HEK293 (cell line): Measurements from ENCODE around the gene THRSP.

Source experiments
- CTCF ChIA-PET: fragments of 350-600 bp; formaldehyde crosslinking; extraction: SDS; loops from one replicate; lab custom pipeline; 2021; ENCODE audit warnings: antibody characterized with exemption; lab: Yijun Ruan, JAX
- POLR2A ChIA-PET: fragments of 300-600 bp; formaldehyde crosslinking; extraction: SDS; loops from one replicate; lab custom pipeline; 2020; ENCODE audit warnings: antibody characterized with exemption, inconsistent platforms; lab: Yijun Ruan, JAX
- H3K27ac ChIP-seq: fragments of 200-500 bp; sonication (Bioruptor generic); 2 replicates; pipeline ENCODE4 v1.5.1; 2014; ENCODE audit warnings: low read depth, low read length, control low read depth, inconsistent platforms; ENCODE audit errors: extremely low read depth
- H3K36me3 ChIP-seq, 2 experiments: fragments of 200-500 bp in 1 of 2; sonication (Bioruptor generic) in 1 of 2; 1 replicate in 1 of 2; 2 replicates in 1 of 2; pipeline ENCODE4 v1.5.1; 2014 to 2017; ENCODE audit warnings: inconsistent platforms in 2 of 2, low read length in 2 of 2; ENCODE audit not compliant: control insufficient read depth in 2 of 2, insufficient read depth in 1 of 2
- H3K4me1 ChIP-seq: fragments of 200-500 bp; sonication (Bioruptor generic); 2 replicates; pipeline ENCODE4 v1.5.1; 2014; ENCODE audit warnings: mild to moderate bottlenecking, low read length, inconsistent platforms; ENCODE audit not compliant: control insufficient read depth, insufficient read depth
- H3K4me3 ChIP-seq: 2 replicates; pipeline ENCODE4 v1.5.1; 2011; ENCODE audit warnings: low read depth, mild to moderate bottlenecking, control low read depth, low read length, moderate library complexity
- H3K9me3 ChIP-seq: fragments of 200-500 bp; sonication (Bioruptor generic); 2 replicates; pipeline ENCODE4 v1.5.1; 2014; ENCODE audit warnings: low read depth, low read length, inconsistent platforms; ENCODE audit not compliant: control insufficient read depth, insufficient read depth
- BCL11B ChIP-seq: fragments of 450-650 bp; formaldehyde crosslinking; IDR thresholded peaks from 2 replicates; pipeline ENCODE4 v1.5.1; 2016; ENCODE audit warnings: low read depth, missing biosample characterization, missing genetic modification characterization
- GFI1B ChIP-seq: fragments of 450-650 bp; formaldehyde crosslinking; IDR thresholded peaks from 2 replicates; pipeline ENCODE4 v1.5.1; 2016; ENCODE audit warnings: missing biosample characterization, missing genetic modification characterization
- HOXD13 ChIP-seq: sonication (generic); formaldehyde crosslinking; IDR thresholded peaks from 2 replicates; pipeline ENCODE4 v1.8.0; 2022; ENCODE audit warnings: missing genetic modification reagents, borderline replicate concordance
- INSM2 ChIP-seq: fragments of 450-650 bp; formaldehyde crosslinking; IDR thresholded peaks from 2 replicates; pipeline ENCODE4 v1.5.1; 2016; ENCODE audit warnings: missing biosample characterization, missing genetic modification characterization
- ZBTB17 ChIP-seq: fragments of 450-650 bp; formaldehyde crosslinking; IDR thresholded peaks from 2 replicates; pipeline ENCODE4 v1.5.1; 2016; ENCODE audit warnings: missing biosample characterization, missing genetic modification characterization
- ZBTB7A ChIP-seq: fragments of 450-650 bp; formaldehyde crosslinking; IDR thresholded peaks from 2 replicates; pipeline ENCODE4 v1.5.1; 2016; ENCODE audit warnings: low read depth, missing biosample characterization, missing genetic modification characterization
- ZFP69B ChIP-seq: fragments of 450-650 bp; formaldehyde crosslinking; IDR thresholded peaks from 2 replicates; pipeline ENCODE4 v1.5.1; 2016; ENCODE audit warnings: missing biosample characterization, missing genetic modification characterization
- ZNF10 ChIP-seq: fragments of 450-650 bp; formaldehyde crosslinking; IDR thresholded peaks from 2 replicates; pipeline ENCODE4 v1.5.1; 2017; ENCODE audit warnings: missing biosample characterization, missing genetic modification characterization
- ZNF112 ChIP-seq: fragments of 450-650 bp; formaldehyde crosslinking; IDR thresholded peaks from 2 replicates; pipeline ENCODE4 v1.5.0; 2017; ENCODE audit warnings: missing biosample characterization, missing genetic modification characterization
- ZNF132 ChIP-seq: fragments of 450-650 bp; formaldehyde crosslinking; IDR thresholded peaks from 2 replicates; pipeline ENCODE4 v1.5.1; 2017; ENCODE audit warnings: missing biosample characterization, missing genetic modification characterization, borderline replicate concordance
- ZNF175 ChIP-seq: fragments of 450-650 bp; formaldehyde crosslinking; IDR thresholded peaks from 2 replicates; pipeline ENCODE4 v1.5.1; 2016; ENCODE audit warnings: missing biosample characterization, missing genetic modification characterization
- ZNF184 ChIP-seq: fragments of 450-650 bp; IDR thresholded peaks from 2 replicates; pipeline ENCODE4 v1.5.1; 2018; ENCODE audit warnings: missing biosample characterization, mild to moderate bottlenecking, missing genetic modification characterization
- ZNF341 ChIP-seq: fragments of 450-650 bp; formaldehyde crosslinking; IDR thresholded peaks from 2 replicates; pipeline ENCODE4; 2016; ENCODE audit warnings: low read depth, missing biosample characterization, missing genetic modification characterization
- ZNF391 ChIP-seq: fragments of 450-650 bp; formaldehyde crosslinking; IDR thresholded peaks from 2 replicates; pipeline ENCODE4 v1.5.1; 2016; ENCODE audit warnings: low read depth, missing biosample characterization, missing genetic modification characterization, borderline replicate concordance
- ZNF426 ChIP-seq: fragments of 450-650 bp; formaldehyde crosslinking; IDR thresholded peaks from 2 replicates; pipeline ENCODE4 v1.5.1; 2017; ENCODE audit warnings: missing biosample characterization, missing genetic modification characterization, mild to moderate bottlenecking, inconsistent platforms, moderate library complexity
- ZNF488 ChIP-seq: fragments of 450-650 bp; formaldehyde crosslinking; IDR thresholded peaks from 2 replicates; pipeline ENCODE4 v1.5.1; 2016; ENCODE audit warnings: missing biosample characterization, missing genetic modification characterization
- ZNF518A ChIP-seq: fragments of 450-650 bp; formaldehyde crosslinking; conservative IDR thresholded peaks from 2 replicates; pipeline ENCODE4 v1.5.1; 2016; ENCODE audit warnings: low read depth, missing biosample characterization, missing genetic modification characterization
- ZNF530 ChIP-seq: fragments of 450-650 bp; formaldehyde crosslinking; IDR thresholded peaks from 2 replicates; pipeline ENCODE4 v1.5.1; 2016; ENCODE audit warnings: low read depth, missing biosample characterization, missing genetic modification characterization
- ZNF544 ChIP-seq: fragments of 450-650 bp; formaldehyde crosslinking; IDR thresholded peaks from 2 replicates; pipeline ENCODE4 v1.5.0; 2017; ENCODE audit warnings: missing biosample characterization, missing genetic modification characterization
- ZNF555 ChIP-seq: fragments of 450-650 bp; formaldehyde crosslinking; conservative IDR thresholded peaks from 2 replicates; pipeline ENCODE4 v1.5.1; 2017; ENCODE audit warnings: missing biosample characterization, mild to moderate bottlenecking, missing genetic modification characterization, inconsistent platforms
- ZNF560 ChIP-seq: fragments of 450-650 bp; formaldehyde crosslinking; IDR thresholded peaks from 2 replicates; pipeline ENCODE4 v1.5.1; 2017; ENCODE audit warnings: missing biosample characterization, missing genetic modification characterization, borderline replicate concordance
- ZNF571 ChIP-seq: fragments of 450-650 bp; formaldehyde crosslinking; IDR thresholded peaks from 2 replicates; pipeline ENCODE4 v1.5.0; 2017; ENCODE audit warnings: missing biosample characterization, missing genetic modification characterization
- ZNF654 ChIP-seq: fragments of 450-650 bp; formaldehyde crosslinking; IDR thresholded peaks from 2 replicates; pipeline ENCODE4 v1.5.1; 2016; ENCODE audit warnings: low read depth, missing biosample characterization, missing genetic modification characterization
- ZNF664 ChIP-seq: fragments of 450-650 bp; formaldehyde crosslinking; IDR thresholded peaks from 2 replicates; pipeline ENCODE4 v1.5.1; 2016; ENCODE audit warnings: missing biosample characterization, missing genetic modification characterization
- ZNF701 ChIP-seq: fragments of 450-650 bp; formaldehyde crosslinking; IDR thresholded peaks from 2 replicates; pipeline ENCODE4 v1.5.1; 2016; ENCODE audit warnings: missing biosample characterization, missing genetic modification characterization
- ZNF777 ChIP-seq: fragments of 450-650 bp; formaldehyde crosslinking; IDR thresholded peaks from 2 replicates; pipeline ENCODE4 v1.5.1; 2017; ENCODE audit warnings: missing biosample characterization, missing genetic modification characterization, borderline replicate concordance
- ZNF785 ChIP-seq: fragments of 450-650 bp; formaldehyde crosslinking; IDR thresholded peaks from 2 replicates; pipeline ENCODE4 v1.5.1; 2016; ENCODE audit warnings: missing biosample characterization, missing genetic modification characterization
- ZNF791 ChIP-seq: fragments of 450-650 bp; formaldehyde crosslinking; IDR thresholded peaks from 2 replicates; pipeline ENCODE4 v1.5.1; 2016; ENCODE audit warnings: missing biosample characterization, missing genetic modification characterization
- ZSCAN4 ChIP-seq: fragments of 450-650 bp; formaldehyde crosslinking; IDR thresholded peaks from 2 replicates; pipeline ENCODE4 v1.5.1; 2017; ENCODE audit warnings: missing biosample characterization, missing genetic modification characterization

The THRSP gene

GRCh38 chr11:78110351-78110750 is 46.7 kb downstream of the THRSP start:
- Histone ChIP-seq H3K27ac (no peak overlapping the region), H3K4me1 (no peaks in the 10 kb centered on the region), H3K4me3 (no peak overlapping the region), H3K36me3 (peaks cover 11 to 69% of the 10 kb centered on the region in 2 experiments), H3K9me3 (no peaks in the 10 kb centered on the region)
- TF ChIP-seq ZNF391 (tag by site-specific recombination): no peak
- TF ChIP-seq ZNF654 (tag by site-specific recombination): no peak
- TF ChIP-seq ZFP69B: no peak
- no peak for TF ChIP-seq ZNF112
- TF ChIP-seq ZNF132 (tag by site-specific recombination): no peak
- no peak for TF ChIP-seq ZNF785 (tag by site-specific recombination)
- no peak for TF ChIP-seq ZNF664 (tag by site-specific recombination)
- TF ChIP-seq GFI1B: no peak
- TF ChIP-seq ZNF518A (tag by site-specific recombination): no peak
- TF ChIP-seq ZNF175 (tag by site-specific recombination): no peak
- TF ChIP-seq ZNF571 (tag by site-specific recombination): no peak
- ChIA-PET CTCF (no interaction called here), POLR2A (no interaction called here)

- peaks cover 11 to 68% of the 10 kb centered on the region in 2 experiments for H3K36me3 ChIP-seq
- TF ChIP-seq ZNF341 (tag by site-specific recombination) (no peak), ZNF791 (tag by site-specific recombination) (no peak), ZNF555 (tag by site-specific recombination) (no peak), ZNF426 (tag by site-specific recombination) (no peak), ZNF785 (tag by site-specific recombination) (no peak), BCL11B (tag by site-specific recombination) (no peak), ZNF488 (tag by site-specific recombination) (no peak), ZNF560 (tag by site-specific recombination) (no peak), HOXD13 (CRISPR knock-in tag) (no peak), ZNF530 (tag by site-specific recombination) (no peak), INSM2 (no peak), ZBTB17 (tag by site-specific recombination) (no peak), ZBTB7A (tag by site-specific recombination) (no peak), ZNF544 (tag by site-specific recombination) (no peak), ZNF777 (tag by site-specific recombination) (no peak), ZSCAN4 (tag by site-specific recombination) (no peak), ZNF701 (tag by site-specific recombination) (no peak), ZNF10 (tag by site-specific recombination) (no peak), ZNF184 (tag by site-specific recombination) (no peak)
- H3K27ac ChIP-seq: no peak overlapping the region
- ChIA-PET CTCF (no interaction called here), POLR2A (no interaction called here)
- H3K9me3 ChIP-seq: no peaks in the 10 kb centered on the region
- H3K4me1 ChIP-seq: no peaks in the 10 kb centered on the region
- H3K4me3 ChIP-seq: no peak overlapping the region
Measured at GRCh38 chr11:78110830-78111229, 47.2 kb downstream of the THRSP start.
